K562 (cell line): ENCODE results near the gene KLRC4. TPM values are rescaled to one million over a fixed set of nuclear protein-coding genes. Genes with fewer than 3 reads are reported as not detected.

Source experiments
- AFF4 ChIP-seq: sonication (generic); formaldehyde crosslinking; IDR thresholded peaks from 2 replicates; pipeline ENCODE4 v1.8.0; 2023; ENCODE audit warnings: mild to moderate bottlenecking, missing genetic modification reagents
- FUS ChIP-seq: fragments of 200-400 bp; formaldehyde crosslinking; optimal IDR thresholded peaks from 2 replicates; pipeline ENCODE3; 2017; ENCODE audit warnings: low read depth, low read length
- GTF2A2 ChIP-seq: IDR thresholded peaks from 2 replicates; pipeline ENCODE4 v1.6.1; 2016; ENCODE audit warnings: mild to moderate bottlenecking, missing genetic modification characterization, missing compliant biosample characterization
- YY1 ChIP-seq, 3 experiments: IDR thresholded peaks; 2 replicates each; pipeline ENCODE4 v1.6.1; 2011; ENCODE audit warnings: low read length in 2 of 3, mild to moderate bottlenecking in 2 of 3, moderate library complexity in 2 of 3, borderline replicate concordance in 1 of 3, control low read depth in 1 of 3, low read depth in 1 of 3; ENCODE audit not compliant: insufficient read depth in 3 of 3, insufficient replicate concordance in 2 of 3, control insufficient read depth in 1 of 3, insufficient read length in 1 of 3; ENCODE audit errors: extremely low read depth in 1 of 3
- polyA plus RNA-seq, 8 experiments: library from polyadenylated mRNA; depleted of rRNA in 4 of 8; stranded (reverse) in 5 of 8; unstranded in 3 of 8; fragments of >200 nt; fragmentation: Nextera tagmentation in 2 of 8; fragmentation: Illumina TruSeq in 1 of 8; extraction: Ambion mirVana in 2 of 8; extraction: Trizol in 1 of 8; gene quantifications; 2 replicates each; pipeline versions ENCODE4 v1.2.1 to v1.2.3, GENCODE V29; 2011 to 2014; ENCODE audit warnings: inconsistent platforms in 1 of 8, missing spikeins in 1 of 8
- total RNA-seq, 7 experiments: library from RNA; depleted of rRNA in 6 of 7; stranded (reverse); fragments of >200 nt in 6 of 7; fragmentation: Illumina TruSeq in 2 of 7; extraction: Trizol in 2 of 7; gene quantifications; 2 replicates each; pipeline versions ENCODE4 v1.2.1 to v1.2.3, GENCODE V29; 2011 to 2021; ENCODE audit warnings: low replicate concordance in 1 of 7
- TF ChIP-seq, protein P1 (sequence below), 2 experiments: fragments of 450-650 bp; conservative IDR thresholded peaks; 2 replicates each; pipeline ENCODE4 v1.6.1; 2017; ENCODE audit warnings: mild to moderate bottlenecking in 2 of 2, moderate library complexity in 2 of 2
- TF ChIP-seq, protein P2 (sequence below): fragments of 450-650 bp; IDR thresholded peaks from 2 replicates; pipeline ENCODE4 v1.6.1; 2016; ENCODE audit warnings: mild to moderate bottlenecking, moderate library complexity
- TF ChIP-seq, protein P3 (sequence below): fragments of 450-650 bp; IDR thresholded peaks from 2 replicates; pipeline ENCODE4 v1.6.1; 2016

Gene KLRC4
- total and polyA plus RNA-seq, 9 of the 15 experiments (the other 6 are each of a cell fraction or from before 2014, with no cell fraction given) = 0.17 TPM; not detected in 8

GRCh38 chr12:10361084-10361483, 48.5 kb downstream of the KLRC4 start (continued):
- TF ChIP-seq, protein P1, sequence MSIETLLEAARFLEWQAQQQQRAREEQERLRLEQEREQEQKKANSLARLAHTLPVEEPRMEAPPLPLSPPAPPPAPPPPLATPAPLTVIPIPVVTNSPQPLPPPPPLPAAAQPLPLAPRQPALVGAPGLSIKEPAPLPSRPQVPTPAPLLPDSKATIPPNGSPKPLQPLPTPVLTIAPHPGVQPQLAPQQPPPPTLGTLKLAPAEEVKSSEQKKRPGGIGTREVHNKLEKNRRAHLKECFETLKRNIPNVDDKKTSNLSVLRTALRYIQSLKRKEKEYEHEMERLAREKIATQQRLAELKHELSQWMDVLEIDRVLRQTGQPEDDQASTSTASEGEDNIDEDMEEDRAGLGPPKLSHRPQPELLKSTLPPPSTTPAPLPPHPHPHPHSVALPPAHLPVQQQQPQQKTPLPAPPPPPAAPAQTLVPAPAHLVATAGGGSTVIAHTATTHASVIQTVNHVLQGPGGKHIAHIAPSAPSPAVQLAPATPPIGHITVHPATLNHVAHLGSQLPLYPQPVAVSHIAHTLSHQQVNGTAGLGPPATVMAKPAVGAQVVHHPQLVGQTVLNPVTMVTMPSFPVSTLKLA (conservative IDR thresholded peaks at IDR 0.05) = 0 out of 4 replicates have a peak, but pooled peaks of 1 of the 2 experiments have one; percentile 7
- peak in 1 of 3 experiments; percentile 65 for TF ChIP-seq YY1 (IDR thresholded peaks at IDR 0.05; ENCODE audit: borderline replicate concordance in 1 of 3, control insufficient read depth in 1 of 3, extremely low read depth in 1 of 3, insufficient read depth in 3 of 3, insufficient read length in 1 of 3, insufficient replicate concordance in 2 of 3, low read depth in 1 of 3, low read length in 2 of 3)
- no peak for TF ChIP-seq GTF2A2 (tag)
- no peak for TF ChIP-seq AFF4 (CRISPR knock-in tag)
- TF ChIP-seq, protein P2, sequence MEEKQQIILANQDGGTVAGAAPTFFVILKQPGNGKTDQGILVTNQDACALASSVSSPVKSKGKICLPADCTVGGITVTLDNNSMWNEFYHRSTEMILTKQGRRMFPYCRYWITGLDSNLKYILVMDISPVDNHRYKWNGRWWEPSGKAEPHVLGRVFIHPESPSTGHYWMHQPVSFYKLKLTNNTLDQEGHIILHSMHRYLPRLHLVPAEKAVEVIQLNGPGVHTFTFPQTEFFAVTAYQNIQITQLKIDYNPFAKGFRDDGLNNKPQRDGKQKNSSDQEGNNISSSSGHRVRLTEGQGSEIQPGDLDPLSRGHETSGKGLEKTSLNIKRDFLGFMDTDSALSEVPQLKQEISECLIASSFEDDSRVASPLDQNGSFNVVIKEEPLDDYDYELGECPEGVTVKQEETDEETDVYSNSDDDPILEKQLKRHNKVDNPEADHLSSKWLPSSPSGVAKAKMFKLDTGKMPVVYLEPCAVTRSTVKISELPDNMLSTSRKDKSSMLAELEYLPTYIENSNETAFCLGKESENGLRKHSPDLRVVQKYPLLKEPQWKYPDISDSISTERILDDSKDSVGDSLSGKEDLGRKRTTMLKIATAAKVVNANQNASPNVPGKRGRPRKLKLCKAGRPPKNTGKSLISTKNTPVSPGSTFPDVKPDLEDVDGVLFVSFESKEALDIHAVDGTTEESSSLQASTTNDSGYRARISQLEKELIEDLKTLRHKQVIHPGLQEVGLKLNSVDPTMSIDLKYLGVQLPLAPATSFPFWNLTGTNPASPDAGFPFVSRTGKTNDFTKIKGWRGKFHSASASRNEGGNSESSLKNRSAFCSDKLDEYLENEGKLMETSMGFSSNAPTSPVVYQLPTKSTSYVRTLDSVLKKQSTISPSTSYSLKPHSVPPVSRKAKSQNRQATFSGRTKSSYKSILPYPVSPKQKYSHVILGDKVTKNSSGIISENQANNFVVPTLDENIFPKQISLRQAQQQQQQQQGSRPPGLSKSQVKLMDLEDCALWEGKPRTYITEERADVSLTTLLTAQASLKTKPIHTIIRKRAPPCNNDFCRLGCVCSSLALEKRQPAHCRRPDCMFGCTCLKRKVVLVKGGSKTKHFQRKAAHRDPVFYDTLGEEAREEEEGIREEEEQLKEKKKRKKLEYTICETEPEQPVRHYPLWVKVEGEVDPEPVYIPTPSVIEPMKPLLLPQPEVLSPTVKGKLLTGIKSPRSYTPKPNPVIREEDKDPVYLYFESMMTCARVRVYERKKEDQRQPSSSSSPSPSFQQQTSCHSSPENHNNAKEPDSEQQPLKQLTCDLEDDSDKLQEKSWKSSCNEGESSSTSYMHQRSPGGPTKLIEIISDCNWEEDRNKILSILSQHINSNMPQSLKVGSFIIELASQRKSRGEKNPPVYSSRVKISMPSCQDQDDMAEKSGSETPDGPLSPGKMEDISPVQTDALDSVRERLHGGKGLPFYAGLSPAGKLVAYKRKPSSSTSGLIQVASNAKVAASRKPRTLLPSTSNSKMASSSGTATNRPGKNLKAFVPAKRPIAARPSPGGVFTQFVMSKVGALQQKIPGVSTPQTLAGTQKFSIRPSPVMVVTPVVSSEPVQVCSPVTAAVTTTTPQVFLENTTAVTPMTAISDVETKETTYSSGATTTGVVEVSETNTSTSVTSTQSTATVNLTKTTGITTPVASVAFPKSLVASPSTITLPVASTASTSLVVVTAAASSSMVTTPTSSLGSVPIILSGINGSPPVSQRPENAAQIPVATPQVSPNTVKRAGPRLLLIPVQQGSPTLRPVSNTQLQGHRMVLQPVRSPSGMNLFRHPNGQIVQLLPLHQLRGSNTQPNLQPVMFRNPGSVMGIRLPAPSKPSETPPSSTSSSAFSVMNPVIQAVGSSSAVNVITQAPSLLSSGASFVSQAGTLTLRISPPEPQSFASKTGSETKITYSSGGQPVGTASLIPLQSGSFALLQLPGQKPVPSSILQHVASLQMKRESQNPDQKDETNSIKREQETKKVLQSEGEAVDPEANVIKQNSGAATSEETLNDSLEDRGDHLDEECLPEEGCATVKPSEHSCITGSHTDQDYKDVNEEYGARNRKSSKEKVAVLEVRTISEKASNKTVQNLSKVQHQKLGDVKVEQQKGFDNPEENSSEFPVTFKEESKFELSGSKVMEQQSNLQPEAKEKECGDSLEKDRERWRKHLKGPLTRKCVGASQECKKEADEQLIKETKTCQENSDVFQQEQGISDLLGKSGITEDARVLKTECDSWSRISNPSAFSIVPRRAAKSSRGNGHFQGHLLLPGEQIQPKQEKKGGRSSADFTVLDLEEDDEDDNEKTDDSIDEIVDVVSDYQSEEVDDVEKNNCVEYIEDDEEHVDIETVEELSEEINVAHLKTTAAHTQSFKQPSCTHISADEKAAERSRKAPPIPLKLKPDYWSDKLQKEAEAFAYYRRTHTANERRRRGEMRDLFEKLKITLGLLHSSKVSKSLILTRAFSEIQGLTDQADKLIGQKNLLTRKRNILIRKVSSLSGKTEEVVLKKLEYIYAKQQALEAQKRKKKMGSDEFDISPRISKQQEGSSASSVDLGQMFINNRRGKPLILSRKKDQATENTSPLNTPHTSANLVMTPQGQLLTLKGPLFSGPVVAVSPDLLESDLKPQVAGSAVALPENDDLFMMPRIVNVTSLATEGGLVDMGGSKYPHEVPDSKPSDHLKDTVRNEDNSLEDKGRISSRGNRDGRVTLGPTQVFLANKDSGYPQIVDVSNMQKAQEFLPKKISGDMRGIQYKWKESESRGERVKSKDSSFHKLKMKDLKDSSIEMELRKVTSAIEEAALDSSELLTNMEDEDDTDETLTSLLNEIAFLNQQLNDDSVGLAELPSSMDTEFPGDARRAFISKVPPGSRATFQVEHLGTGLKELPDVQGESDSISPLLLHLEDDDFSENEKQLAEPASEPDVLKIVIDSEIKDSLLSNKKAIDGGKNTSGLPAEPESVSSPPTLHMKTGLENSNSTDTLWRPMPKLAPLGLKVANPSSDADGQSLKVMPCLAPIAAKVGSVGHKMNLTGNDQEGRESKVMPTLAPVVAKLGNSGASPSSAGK = 0 out of 2 replicates have a peak, but pooled peaks have one; percentile 25
- TF ChIP-seq, protein P3, sequence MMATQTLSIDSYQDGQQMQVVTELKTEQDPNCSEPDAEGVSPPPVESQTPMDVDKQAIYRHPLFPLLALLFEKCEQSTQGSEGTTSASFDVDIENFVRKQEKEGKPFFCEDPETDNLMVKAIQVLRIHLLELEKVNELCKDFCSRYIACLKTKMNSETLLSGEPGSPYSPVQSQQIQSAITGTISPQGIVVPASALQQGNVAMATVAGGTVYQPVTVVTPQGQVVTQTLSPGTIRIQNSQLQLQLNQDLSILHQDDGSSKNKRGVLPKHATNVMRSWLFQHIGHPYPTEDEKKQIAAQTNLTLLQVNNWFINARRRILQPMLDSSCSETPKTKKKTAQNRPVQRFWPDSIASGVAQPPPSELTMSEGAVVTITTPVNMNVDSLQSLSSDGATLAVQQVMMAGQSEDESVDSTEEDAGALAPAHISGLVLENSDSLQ = peak; percentile 96
- TF ChIP-seq FUS = no peak
